Measurements from ENCODE around the gene NCS1. TPM values are rescaled to one million over a fixed set of nuclear protein-coding genes. Genes with fewer than 3 reads are reported as not detected.

The NCS1 gene
- total RNA-seq, 1 donor from 2014 or later = 312 TPM

- H3K4me1 Mint-ChIP-seq (ENCODE audit: low read depth, unreplicated experiment) = peaks cover 2% of the 10 kb centered on the region
- peaks cover 4% of the 10 kb centered on the region for H3K9me3 Mint-ChIP-seq (ENCODE audit: unreplicated experiment)
- no peaks in the 10 kb centered on the region for H3K36me3 Mint-ChIP-seq (ENCODE audit: unreplicated experiment)
- peaks cover 8% of the 10 kb centered on the region for H3K27me3 Mint-ChIP-seq (ENCODE audit: unreplicated experiment)
- no peak for TF ChIP-seq CTCF (IDR thresholded peaks at IDR 0.05; ENCODE audit: partially characterized antibody, unreplicated experiment)
- H3K27ac Mint-ChIP-seq (ENCODE audit: unreplicated experiment) = no peak overlapping the region
- no peak overlapping the region for H3K4me3 Mint-ChIP-seq (ENCODE audit: unreplicated experiment)
- no peak for DNase-seq
Observed at GRCh38 chr9:130262061-130262745, 90.0 kb downstream of the NCS1 start.

- Mint-ChIP-seq H3K27ac (ENCODE audit: unreplicated experiment) (no peak overlapping the region), H3K9me3 (ENCODE audit: unreplicated experiment) (peaks cover 4% of the 10 kb centered on the region), H3K36me3 (ENCODE audit: unreplicated experiment) (no peaks in the 10 kb centered on the region), H3K27me3 (ENCODE audit: unreplicated experiment) (peaks cover 9% of the 10 kb centered on the region), H3K4me3 (ENCODE audit: unreplicated experiment) (no peak overlapping the region), H3K4me1 (ENCODE audit: low read depth, unreplicated experiment) (peaks cover 5% of the 10 kb centered on the region)
- DNase-seq = no peak
- no peak for TF ChIP-seq CTCF (IDR thresholded peaks at IDR 0.05; ENCODE audit: partially characterized antibody, unreplicated experiment)
Observed at GRCh38 chr9:130262771-130263170, 90.6 kb downstream of the NCS1 start.

- no peaks in the 10 kb centered on the region for H3K36me3 Mint-ChIP-seq (ENCODE audit: unreplicated experiment)
- no peak for DNase-seq
- peaks cover 12% of the 10 kb centered on the region for H3K4me1 Mint-ChIP-seq (ENCODE audit: low read depth, unreplicated experiment)
- H3K27me3 Mint-ChIP-seq (ENCODE audit: unreplicated experiment) = peaks cover 15% of the 10 kb centered on the region
- H3K4me3 Mint-ChIP-seq (ENCODE audit: unreplicated experiment) = no peak overlapping the region
- no peak overlapping the region for H3K27ac Mint-ChIP-seq (ENCODE audit: unreplicated experiment)
- H3K9me3 Mint-ChIP-seq (ENCODE audit: unreplicated experiment) = peaks cover 6% of the 10 kb centered on the region
- TF ChIP-seq CTCF (IDR thresholded peaks at IDR 0.05; ENCODE audit: partially characterized antibody, unreplicated experiment) = no peak
Observed at GRCh38 chr9:130263601-130264413, 91.6 kb downstream of the NCS1 start.

GRCh38 chr9:130264414-130265350, 92.5 kb downstream of the NCS1 start:
- no peak for TF ChIP-seq CTCF (IDR thresholded peaks at IDR 0.05; ENCODE audit: partially characterized antibody, unreplicated experiment)
- Mint-ChIP-seq H3K4me1 (ENCODE audit: low read depth, unreplicated experiment) (peaks cover 13% of the 10 kb centered on the region), H3K27me3 (ENCODE audit: unreplicated experiment) (peaks cover 17% of the 10 kb centered on the region), H3K9me3 (ENCODE audit: unreplicated experiment) (peaks cover 6% of the 10 kb centered on the region), H3K27ac (ENCODE audit: unreplicated experiment) (no peak overlapping the region), H3K36me3 (ENCODE audit: unreplicated experiment) (no peaks in the 10 kb centered on the region), H3K4me3 (ENCODE audit: unreplicated experiment) (peak overlapping the region; percentile 46)
- no peak for DNase-seq
